A549 treated with Hydrocortisone at 1 μM for 4 hours (cell line): ENCODE measurements around the gene ZNF425. TPM values are rescaled to one million over a fixed set of nuclear protein-coding genes. Genes with fewer than 3 reads are reported as not detected.

Source experiments
- total RNA-seq: library from RNA; stranded (reverse); fragments of 200-300 nt; extraction: Qiagen RNA extraction; gene quantifications from 5 replicates; pipeline ENCODE4 v1.2.3, GENCODE V29; 2022

ZNF425 gene, protein sequence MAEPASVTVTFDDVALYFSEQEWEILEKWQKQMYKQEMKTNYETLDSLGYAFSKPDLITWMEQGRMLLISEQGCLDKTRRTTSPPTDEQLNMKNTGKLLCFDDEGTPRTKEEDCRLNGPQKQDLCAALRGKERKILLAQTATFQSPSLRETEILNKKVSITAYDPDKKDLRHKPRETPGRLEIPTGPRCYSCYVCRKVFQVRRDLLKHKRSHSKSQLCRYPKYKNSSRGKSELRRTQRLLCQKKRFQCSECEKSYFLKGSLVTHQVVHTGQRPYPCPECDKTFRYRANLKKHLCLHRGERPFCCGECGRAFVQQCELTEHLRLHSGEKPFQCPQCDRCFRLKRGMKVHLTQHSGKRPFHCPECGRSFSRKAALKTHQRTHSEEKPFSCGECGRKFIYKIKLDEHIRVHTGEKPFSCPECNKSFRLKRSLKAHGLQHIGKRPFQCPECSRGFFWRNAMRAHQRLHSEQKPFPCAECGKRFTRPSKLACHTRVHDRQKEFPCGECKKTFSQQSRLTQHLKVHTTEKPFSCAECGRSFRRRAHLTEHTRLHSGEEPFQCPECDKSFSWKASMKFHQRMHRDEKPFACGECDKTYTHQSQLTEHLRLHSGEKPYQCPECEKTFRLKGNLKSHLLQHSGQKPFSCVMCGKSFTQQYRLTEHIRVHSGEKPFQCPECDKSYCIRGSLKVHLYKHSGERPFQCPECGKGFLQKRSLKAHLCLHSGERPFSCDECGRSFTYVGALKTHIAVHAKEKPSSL
- 1.1 to 1.7 TPM (median 1.4 TPM) in 5 replicates for total RNA-seq

DNA sequence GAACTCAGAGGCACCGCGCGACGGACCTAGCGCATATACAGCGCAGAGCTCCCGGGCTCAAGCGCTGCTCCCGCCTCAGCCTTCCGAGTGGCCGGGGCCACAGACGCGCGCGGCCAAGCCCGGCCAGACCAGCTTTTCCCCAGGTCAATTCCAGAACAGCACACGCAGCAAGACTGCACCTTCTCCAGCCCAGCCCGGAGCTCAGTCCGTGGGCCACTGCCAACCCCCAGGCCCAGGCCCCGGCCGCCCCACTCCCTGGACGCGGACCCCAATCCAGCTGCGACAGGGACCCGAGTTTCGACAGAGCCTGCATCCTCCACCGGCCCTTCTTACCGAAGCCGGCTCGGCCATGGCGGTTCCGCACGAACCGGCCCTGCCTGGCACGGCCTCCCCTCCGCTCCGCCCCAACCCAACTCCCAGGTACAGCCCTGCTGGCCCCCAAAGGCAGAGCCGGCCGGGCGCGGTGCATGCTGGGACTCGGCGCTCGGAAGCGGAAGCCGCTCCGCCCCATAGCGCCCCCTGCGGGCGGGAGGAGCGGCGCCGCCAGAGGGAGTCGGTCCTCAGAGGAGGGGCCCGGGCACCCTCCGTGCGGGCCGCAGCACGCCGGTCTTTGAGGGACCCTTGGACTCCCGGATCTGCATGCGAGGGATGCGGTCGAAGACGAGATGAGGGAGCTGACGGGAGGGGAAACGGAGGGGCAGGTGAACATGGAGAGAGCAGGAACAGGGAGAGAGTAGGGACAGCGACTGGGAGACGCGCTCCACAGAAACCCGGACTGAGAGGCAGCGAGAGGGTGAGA, at the start of gene ZNF425:
ZNF425 (minus strand) TSS at position 462 of the 799 bp plus-strand sequence; CDS start at position 351, 111 bp downstream.

DNA sequence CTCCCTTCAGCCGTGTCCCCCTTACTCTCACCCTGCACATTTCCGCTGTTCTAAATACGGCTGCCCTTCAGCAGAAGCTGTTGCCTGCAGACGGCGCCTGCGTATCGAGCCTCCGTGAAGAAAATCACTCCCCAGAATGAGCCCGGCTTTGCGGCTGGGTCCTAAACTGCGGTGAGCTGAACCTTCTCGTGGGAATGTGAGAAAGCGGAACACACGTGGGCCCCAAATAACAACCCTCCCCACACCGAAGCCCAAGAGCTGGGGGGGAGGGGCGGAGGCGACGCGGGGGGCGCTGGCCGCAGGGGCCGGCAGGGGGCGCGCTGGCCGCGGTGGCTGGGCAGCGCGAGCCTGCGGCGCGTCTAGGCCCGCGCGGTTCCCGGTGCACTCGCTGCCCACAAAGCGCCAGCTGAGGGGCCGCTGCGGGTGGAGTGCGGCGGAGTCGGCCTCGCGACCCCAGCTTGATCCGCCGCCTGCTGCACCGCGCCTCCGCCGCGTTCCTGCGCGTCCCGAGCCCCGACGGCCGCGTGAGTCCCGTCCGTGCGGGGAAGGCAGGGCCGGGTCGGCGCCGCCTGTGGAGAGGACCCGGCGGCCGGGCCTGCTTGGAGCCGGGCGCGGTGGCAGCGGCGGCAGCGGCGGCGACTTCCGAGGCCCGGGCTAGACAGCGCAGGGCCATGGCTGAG, 21.1 kb upstream of the ZNF425 start, which contains the start of gene ZNF398:
ZNF398 (plus strand) TSS at position 382 of the 680 bp plus-strand sequence; CDS start at position 672, 290 bp downstream.

DNA sequence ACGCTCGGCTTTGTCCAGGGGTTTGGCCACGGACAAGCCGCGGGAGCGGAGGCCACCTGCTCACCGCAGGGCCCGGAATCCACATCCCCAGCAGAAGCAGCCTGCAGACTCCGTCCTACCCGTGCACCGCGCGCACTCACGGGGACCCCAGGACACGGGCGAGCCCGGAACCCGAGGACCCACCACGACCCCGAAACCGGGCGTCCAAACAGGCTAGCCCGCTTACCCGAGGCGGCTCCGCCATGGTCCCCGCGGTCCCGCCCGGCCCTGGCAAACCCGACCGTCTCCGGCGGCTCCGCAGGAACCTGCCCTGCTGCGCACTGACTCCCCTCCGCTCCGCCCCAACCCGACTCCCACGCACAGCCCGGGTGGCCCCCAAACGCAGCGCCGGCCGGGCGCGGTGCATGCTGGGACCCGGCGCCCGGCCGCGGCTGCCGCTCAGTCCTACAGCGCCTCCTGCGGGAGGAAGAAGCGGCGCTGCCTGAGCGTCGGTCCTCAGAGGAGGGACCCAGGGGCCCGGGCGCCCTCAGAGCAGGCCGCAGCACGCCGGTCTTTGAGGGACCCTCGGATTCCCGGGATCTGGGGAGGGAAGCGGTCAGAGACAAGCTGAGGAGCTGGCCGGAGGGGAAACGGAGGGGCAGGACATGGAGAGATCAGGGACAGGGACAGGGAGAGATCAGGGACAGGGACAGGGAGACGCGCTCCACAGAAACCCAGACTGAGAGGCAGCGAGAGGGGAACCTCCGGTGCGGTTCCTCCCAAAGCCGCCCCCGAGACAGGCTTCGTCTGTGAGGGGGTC, 35.5 kb downstream of the ZNF425 start, which contains the start of gene ZNF786:
ZNF786 (minus strand) TSS at position 322 of the 799 bp plus-strand sequence; CDS start at position 244, 78 bp downstream.

Other genes starting within 250 kb of the ZNF425 start
- gene EZH2, start 242.0 kb downstream of the ZNF425 start, total RNA-seq, result 19.2 to 21.9 TPM (median 19.3 TPM) in 5 replicates
- 164 to 209 TPM (median 175 TPM) in 5 replicates for gene PDIA4, start 97.8 kb downstream of the ZNF425 start, total RNA-seq
- 5.9 to 6.8 TPM (median 6.2 TPM) in 5 replicates for gene ZNF786, start 35.6 kb downstream of the ZNF425 start, total RNA-seq
- gene ZNF398, start 21.1 kb upstream of the ZNF425 start, total RNA-seq, result 9.0 to 10.0 TPM (median 9.3 TPM) in 5 replicates
- gene ZNF282, start 69.2 kb upstream of the ZNF425 start, total RNA-seq, result 23.0 to 25.8 TPM (median 24.4 TPM) in 5 replicates
- gene ZNF212, start 113.3 kb upstream of the ZNF425 start, total RNA-seq, result 10.2 to 11.5 TPM (median 11.1 TPM) in 5 replicates
- 5.0 to 6.6 TPM (median 5.6 TPM) in 5 replicates for gene ZNF783, start 135.9 kb upstream of the ZNF425 start, total RNA-seq